Right lobe of liver (tissue), 4 donors: Measurements from ENCODE around the gene C11orf42.

Experiments
- POLR2A ChIP-seq: fragments of 450-650 bp; IDR thresholded peaks from one replicate; pipeline ENCODE4 v1.6.1; 2017; ENCODE audit warnings: antibody characterized with exemption, mild to moderate bottlenecking
- TF ChIP-seq, protein P1 (sequence below), 4 donors: fragments of 200-600 bp in 3 of 4; fragments of 450-650 bp in 1 of 4; IDR thresholded peaks; one replicate each; pipeline versions ENCODE4 v1.5.1 to v1.8.0; 2016 to 2022; ENCODE audit warnings: antibody characterized with exemption in 4 of 4, mild to moderate bottlenecking in 2 of 4
- donor health status: DM: no; HTN: no; CAD: no.
- donor health status: DM: no; HTN: no; CAD: no.
- donor health status: DM: no; HTN: yes; CAD: no.

DNA sequence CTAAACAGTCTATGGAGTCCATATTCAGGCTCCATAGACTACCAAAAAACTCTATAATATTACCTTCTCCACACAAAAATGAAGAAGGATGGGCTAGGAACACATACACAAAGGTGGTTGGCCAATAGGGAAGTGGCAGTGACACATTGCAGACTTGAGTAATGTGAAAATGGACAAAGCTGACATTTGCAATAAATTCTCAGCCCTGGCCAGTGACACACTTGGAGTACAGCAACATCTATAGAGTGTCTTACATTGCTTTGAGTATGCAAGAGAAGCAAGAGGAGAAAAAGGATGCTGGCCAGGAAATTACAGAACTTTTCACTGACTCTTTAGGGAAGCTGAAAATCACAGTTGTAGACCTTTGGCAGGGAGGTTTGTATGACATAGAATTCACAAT is 13.6 kb upstream of the C11orf42 start:
- TF ChIP-seq, protein P1, sequence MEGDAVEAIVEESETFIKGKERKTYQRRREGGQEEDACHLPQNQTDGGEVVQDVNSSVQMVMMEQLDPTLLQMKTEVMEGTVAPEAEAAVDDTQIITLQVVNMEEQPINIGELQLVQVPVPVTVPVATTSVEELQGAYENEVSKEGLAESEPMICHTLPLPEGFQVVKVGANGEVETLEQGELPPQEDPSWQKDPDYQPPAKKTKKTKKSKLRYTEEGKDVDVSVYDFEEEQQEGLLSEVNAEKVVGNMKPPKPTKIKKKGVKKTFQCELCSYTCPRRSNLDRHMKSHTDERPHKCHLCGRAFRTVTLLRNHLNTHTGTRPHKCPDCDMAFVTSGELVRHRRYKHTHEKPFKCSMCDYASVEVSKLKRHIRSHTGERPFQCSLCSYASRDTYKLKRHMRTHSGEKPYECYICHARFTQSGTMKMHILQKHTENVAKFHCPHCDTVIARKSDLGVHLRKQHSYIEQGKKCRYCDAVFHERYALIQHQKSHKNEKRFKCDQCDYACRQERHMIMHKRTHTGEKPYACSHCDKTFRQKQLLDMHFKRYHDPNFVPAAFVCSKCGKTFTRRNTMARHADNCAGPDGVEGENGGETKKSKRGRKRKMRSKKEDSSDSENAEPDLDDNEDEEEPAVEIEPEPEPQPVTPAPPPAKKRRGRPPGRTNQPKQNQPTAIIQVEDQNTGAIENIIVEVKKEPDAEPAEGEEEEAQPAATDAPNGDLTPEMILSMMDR (IDR thresholded peaks at IDR 0.05): no peak
- no peak for TF ChIP-seq POLR2A
